NCI-H2171 treated with DMSO at 0.1 percent for 48 hours (cell line): ENCODE results near the gene TLE1.
A peak's percentile ranks its signal among the peaks of the same experiment; 100 is the strongest.

Source experiments
- DNase-seq: peaks from one replicate; lab custom pipeline; 2025; lab: John Stamatoyannopoulos, UW

The TLE1 gene

GRCh38 chr9:81578606-81579005 is 110.7 kb downstream of the TLE1 start:
- DNase-seq = no peak

- no peak for DNase-seq
Measured at GRCh38 chr9:81575956-81576355, 113.4 kb downstream of the TLE1 start.

- DNase-seq = no peak
Measured at GRCh38 chr9:81574405-81574804, 114.9 kb downstream of the TLE1 start.

- DNase-seq = no peak
Measured at GRCh38 chr9:81573415-81574321, 115.7 kb downstream of the TLE1 start.

- DNase-seq = no peak
Measured at GRCh38 chr9:81570083-81570482, 119.3 kb downstream of the TLE1 start.

- DNase-seq = no peak
Measured at GRCh38 chr9:81566074-81566698, 123.2 kb downstream of the TLE1 start.

GRCh38 chr9:81565609-81566008 is 123.7 kb downstream of the TLE1 start:
- DNase-seq = no peak

GRCh38 chr9:81565144-81565543 is 124.2 kb downstream of the TLE1 start:
- no peak for DNase-seq

- DNase-seq = no peak
Measured at GRCh38 chr9:81564632-81565031, 124.7 kb downstream of the TLE1 start.

- DNase-seq = no peak
Measured at GRCh38 chr9:81563739-81564138, 125.6 kb downstream of the TLE1 start.

GRCh38 chr9:81563020-81563407 is 126.3 kb downstream of the TLE1 start:
- no peak for DNase-seq

- no peak for DNase-seq
Measured at GRCh38 chr9:81562231-81563019, 126.9 kb downstream of the TLE1 start.

- DNase-seq = no peak
Measured at GRCh38 chr9:81560851-81561732, 128.3 kb downstream of the TLE1 start.

- no peak for DNase-seq
Measured at GRCh38 chr9:81559709-81560108, 129.6 kb downstream of the TLE1 start.

- no peak for DNase-seq
Measured at GRCh38 chr9:81559197-81559596, 130.2 kb downstream of the TLE1 start.

GRCh38 chr9:81558091-81558830 is 131.1 kb downstream of the TLE1 start:
- DNase-seq = peak; percentile 31

- DNase-seq = no peak
Measured at GRCh38 chr9:81557452-81558090, 131.8 kb downstream of the TLE1 start.

GRCh38 chr9:81556923-81557322 is 132.4 kb downstream of the TLE1 start:
- DNase-seq = no peak

- DNase-seq = no peak
Measured at GRCh38 chr9:81552581-81552991, 136.8 kb downstream of the TLE1 start.

GRCh38 chr9:81550207-81550583 is 139.2 kb downstream of the TLE1 start:
- no peak for DNase-seq
